Occipital lobe (tissue), 2 donors: ENCODE data around the gene KRT35. TPM values are rescaled to one million over a fixed set of nuclear protein-coding genes. Genes with fewer than 3 reads are reported as not detected.

Experiments
- small RNA-seq: library from RNA; depleted of rRNA; stranded (forward); fragments of <200 nt; gene quantifications from one replicate; pipeline ENCODE3, GENCODE V24; 2014
- total RNA-seq: library from RNA; depleted of rRNA; stranded (reverse); fragments of >200 nt; gene quantifications from one replicate; pipeline ENCODE4 v1.2.3, GENCODE V29; 2014

KRT35 gene
- total RNA-seq, 1 donor from 2014 or later, result not detected

Small RNA genes lying within 50 kb of the gene (small RNA-seq; reads per million reads assigned to genes)
- 3.3 reads per million, percentile 88 among the genes with 10 or more reads in this experiment for gene RNU2-32P

Other genes with a start within 250 kb of the KRT35 start
- not detected for gene KRTAP9-3, start 248.7 kb downstream of the KRT35 start, total RNA-seq
- gene KRTAP9-8, start 243.2 kb downstream of the KRT35 start, total RNA-seq, result not detected
- not detected for gene KRTAP9-4, start 231.5 kb downstream of the KRT35 start, total RNA-seq
- gene KRTAP9-9, start 225.8 kb downstream of the KRT35 start, total RNA-seq, result not detected
- not detected for gene KRTAP9-6, start 215.8 kb downstream of the KRT35 start, total RNA-seq
- gene KRTAP9-7, start 205.5 kb downstream of the KRT35 start, total RNA-seq, result not detected
- not detected for gene KRTAP29-1, start 178.3 kb downstream of the KRT35 start, total RNA-seq
- not detected for gene KRTAP16-1, start 171.8 kb downstream of the KRT35 start, total RNA-seq
- gene KRTAP17-1, start 165.4 kb downstream of the KRT35 start, total RNA-seq, result not detected
- gene KRT33A, start 130.3 kb downstream of the KRT35 start, total RNA-seq, result not detected
- gene KRT33B, start 111.3 kb downstream of the KRT35 start, total RNA-seq, result not detected
- gene KRT34, start 98.8 kb downstream of the KRT35 start, total RNA-seq, result 0.31 TPM
- gene KRT31, start 83.5 kb downstream of the KRT35 start, total RNA-seq, result 0.47 TPM
- not detected for gene KRT37, start 56.6 kb downstream of the KRT35 start, total RNA-seq
- not detected for gene KRT38, start 40.2 kb downstream of the KRT35 start, total RNA-seq
- gene KRT32, start 13.8 kb downstream of the KRT35 start, total RNA-seq, result not detected
- not detected for gene KRT36, start 8.8 kb upstream of the KRT35 start, total RNA-seq
- 0.78 TPM for gene KRT13, start 24.5 kb upstream of the KRT35 start, total RNA-seq
- 0.16 TPM for gene KRT15, start 37.7 kb upstream of the KRT35 start, total RNA-seq
- gene KRT19, start 47.2 kb upstream of the KRT35 start, total RNA-seq, result 11.4 TPM
- gene KRT9, start 90.9 kb upstream of the KRT35 start, total RNA-seq, result not detected
- gene KRT14, start 105.7 kb upstream of the KRT35 start, total RNA-seq, result 0.31 TPM
- not detected for gene KRT16, start 131.6 kb upstream of the KRT35 start, total RNA-seq
- 0.31 TPM for gene KRT17, start 143.4 kb upstream of the KRT35 start, total RNA-seq
- gene EIF1, start 207.7 kb upstream of the KRT35 start, total RNA-seq, result 95.5 TPM
- not detected for gene GAST, start 231.2 kb upstream of the KRT35 start, total RNA-seq